GM08714 (cell line): Measurements from ENCODE around the gene LHCGR.

ENCODE experiments used
- H3K4me3 ChIP-seq: fragments of 200-500 bp; sonication (Bioruptor generic); 2 replicates; pipeline ENCODE4 v1.5.1; 2014; ENCODE audit warnings: mild to moderate bottlenecking, low read length, inconsistent platforms
- ZNF274 ChIP-seq: IDR thresholded peaks from 2 replicates; pipeline ENCODE4 v1.6.1; 2012; ENCODE audit warnings: mild to moderate bottlenecking, low read depth, low read length

The LHCGR gene

DNA sequence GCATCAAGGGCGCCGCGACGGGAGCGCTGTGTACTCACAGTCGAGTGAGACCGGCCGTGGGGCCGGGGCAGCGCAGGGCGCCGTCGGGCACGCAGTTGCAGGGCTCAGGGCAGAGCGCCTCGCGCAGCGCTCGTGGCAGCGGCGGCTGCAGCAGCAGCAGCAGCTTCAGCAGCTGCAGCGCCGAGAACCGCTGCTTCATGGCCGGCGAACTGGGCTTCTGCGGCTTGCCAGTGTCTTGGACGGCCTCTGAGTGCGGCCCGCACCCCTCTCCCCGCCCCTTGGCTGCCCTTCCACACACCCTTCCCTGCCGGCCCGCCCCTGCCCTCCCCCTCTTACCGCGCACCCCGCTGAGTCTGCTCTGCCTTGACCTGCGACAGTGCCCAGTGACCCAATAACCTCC is at the start of gene LHCGR:
Gene LHCGR (minus strand): TSS at position 252 of the 400 bp plus-strand sequence. CDS start 53 bp downstream, at position 199.
- no peak for TF ChIP-seq ZNF274
- H3K4me3 ChIP-seq: no peak within 1 kb of the TSS

DNA sequence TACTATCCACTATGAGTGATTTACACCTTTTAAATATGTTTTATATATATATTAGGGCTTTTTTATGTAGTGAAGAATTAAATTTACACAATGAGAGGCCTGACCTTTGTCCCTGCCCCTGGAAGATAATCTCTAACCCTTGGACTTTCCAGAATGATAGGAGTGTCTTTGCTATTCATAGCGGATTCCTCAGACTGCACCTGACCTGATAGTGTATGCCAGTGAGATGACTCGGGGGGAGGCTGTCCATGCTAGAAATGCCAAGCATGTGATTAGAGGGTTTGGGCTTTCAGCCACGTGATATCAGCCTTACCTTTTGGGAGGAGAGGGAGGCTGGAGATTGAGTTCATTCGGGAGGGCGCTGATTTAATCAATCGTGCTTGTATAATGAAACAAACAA is 44.1 kb upstream of the LHCGR start:
- no peak overlapping the region for H3K4me3 ChIP-seq
- no peak for TF ChIP-seq ZNF274

DNA sequence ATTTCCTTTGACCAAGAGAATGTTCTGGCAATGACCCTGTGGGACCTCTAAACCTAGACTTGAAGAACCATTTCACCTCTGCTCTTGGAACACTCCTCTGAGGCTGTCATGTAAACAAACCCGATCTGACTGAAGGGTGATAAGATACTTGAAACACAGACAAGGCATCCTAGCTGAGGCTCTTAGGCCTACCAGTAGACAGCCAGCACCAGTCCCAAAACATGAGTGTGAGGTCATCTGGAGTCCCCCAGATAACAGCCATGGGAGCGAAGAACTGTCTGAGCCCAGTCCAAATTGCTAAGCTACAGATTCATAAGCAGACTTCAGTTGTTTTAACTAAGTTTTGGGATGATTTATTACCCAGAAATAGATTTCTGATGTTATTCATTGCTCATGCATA is 39.5 kb upstream of the LHCGR start:
- no peak overlapping the region for H3K4me3 ChIP-seq
- TF ChIP-seq ZNF274: no peak

DNA sequence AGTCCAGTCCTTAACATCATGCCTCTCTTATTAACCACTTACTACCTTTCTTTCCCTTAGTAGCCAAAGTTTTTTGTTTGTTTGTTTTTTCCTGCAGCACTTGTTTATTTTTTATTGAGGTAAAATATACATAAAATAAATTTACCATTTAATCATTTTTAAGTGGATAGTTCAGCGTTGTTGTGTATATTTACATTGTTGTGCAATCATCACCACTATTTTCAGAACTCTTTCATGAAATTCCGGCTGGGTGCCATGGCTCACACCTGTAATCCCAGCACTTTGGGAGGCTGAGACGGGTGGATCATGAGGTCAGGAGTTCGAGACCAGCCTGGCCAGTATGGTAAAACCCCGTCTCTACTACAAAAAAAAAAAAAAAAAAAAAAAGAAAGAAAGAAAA is 38.1 kb upstream of the LHCGR start:
- TF ChIP-seq ZNF274: no peak
- no peak overlapping the region for H3K4me3 ChIP-seq

DNA sequence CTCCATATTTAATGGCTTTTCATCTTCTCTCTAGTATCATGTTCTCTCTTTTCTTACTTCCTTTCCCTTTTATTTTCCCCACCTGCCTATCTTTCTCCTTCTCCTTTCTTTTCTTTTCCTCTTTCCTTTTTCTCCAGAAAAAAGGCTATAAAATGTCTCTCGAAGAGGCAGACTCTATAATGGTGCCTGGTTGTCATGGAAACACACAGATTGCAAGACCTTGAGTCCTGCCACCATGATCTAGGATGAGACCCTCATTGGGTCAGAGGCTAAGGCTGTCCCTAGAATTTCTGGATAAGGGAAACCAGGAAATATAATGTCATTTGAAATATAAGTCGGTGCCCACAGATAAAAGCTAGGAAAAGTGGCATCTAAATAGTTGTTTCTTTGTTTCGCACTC is 36.5 kb upstream of the LHCGR start:
- TF ChIP-seq ZNF274: no peak

DNA sequence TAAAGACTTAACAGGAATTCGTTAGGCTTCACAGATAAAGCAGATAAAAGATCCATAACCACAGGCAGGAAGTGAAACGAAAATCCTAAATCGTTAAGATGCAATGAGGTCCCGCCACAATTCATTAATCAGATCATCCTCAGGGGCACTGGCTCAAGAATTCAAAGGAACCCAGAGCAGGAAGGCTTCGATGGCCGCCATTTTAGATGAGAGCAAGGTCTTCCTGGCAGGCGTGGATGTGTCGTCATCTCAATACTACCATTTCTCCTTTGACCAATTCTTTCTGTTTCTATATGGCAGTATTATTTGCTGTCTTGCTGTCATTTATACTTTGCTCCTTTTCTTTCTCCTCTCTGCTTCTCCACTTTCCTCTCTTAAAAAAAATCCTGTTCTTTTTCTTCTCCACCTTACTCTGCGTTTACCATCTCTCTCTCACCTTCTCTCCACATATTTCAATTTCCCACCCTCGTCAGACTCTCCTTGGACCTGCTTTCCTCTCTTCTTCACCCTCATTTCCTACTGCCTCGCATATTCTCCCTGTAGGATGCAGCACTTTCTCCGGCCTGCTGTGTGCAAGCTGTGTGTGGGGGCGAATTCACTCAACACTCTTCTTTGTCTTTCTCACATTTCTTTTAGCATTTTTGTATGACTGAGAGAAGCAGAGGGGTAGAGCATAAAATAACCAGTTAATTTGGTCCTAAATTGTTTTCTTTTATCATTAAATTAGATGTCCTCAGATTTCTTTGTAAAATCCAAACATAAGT is 35.1 kb upstream of the LHCGR start:
- no peak overlapping the region for H3K4me3 ChIP-seq
- TF ChIP-seq ZNF274: no peak

More for the DNA sequence above, 36.5 kb upstream of the LHCGR start:
- H3K4me3 ChIP-seq: no peak overlapping the region

DNA sequence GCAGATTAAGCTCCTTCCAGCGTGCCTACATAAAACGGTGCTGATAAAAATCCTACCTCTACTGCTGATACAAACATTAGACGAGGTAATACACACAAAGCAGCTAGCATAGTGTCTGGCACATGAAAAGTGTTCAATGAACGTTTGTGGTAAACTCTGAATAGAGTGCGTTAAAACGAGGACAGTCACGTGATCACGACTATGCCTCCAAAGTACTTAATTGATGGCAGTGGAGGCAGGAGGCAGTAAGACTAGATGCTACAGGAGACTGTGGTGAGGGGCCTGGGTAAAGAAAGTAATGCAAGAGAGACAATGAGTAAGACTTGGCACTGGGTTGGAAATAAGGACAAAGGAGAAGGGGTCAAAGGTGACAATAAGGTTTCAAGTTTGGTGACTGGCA is 32.1 kb upstream of the LHCGR start:
- no peak overlapping the region for H3K4me3 ChIP-seq
- no peak for TF ChIP-seq ZNF274

DNA sequence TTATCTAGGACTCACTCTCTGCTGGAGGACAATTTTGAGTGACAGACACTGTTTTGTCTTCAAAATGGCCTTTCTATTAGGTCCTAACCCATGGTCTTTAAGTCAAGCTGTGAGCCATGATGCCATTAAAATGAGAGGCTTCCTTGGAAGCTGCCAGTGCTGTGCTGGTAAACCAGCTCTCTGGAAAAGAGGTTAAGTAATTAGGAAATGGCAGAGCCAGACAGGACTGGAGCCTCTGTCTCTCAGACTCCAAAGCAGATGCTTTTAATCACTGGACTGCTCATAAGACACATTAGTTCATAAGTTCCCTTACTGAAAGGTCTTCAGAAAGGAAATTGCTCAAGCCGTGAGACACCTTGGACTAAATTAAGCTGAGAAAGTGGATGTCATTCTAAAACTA is 25.8 kb upstream of the LHCGR start:
- H3K4me3 ChIP-seq: no peak overlapping the region
- no peak for TF ChIP-seq ZNF274

DNA sequence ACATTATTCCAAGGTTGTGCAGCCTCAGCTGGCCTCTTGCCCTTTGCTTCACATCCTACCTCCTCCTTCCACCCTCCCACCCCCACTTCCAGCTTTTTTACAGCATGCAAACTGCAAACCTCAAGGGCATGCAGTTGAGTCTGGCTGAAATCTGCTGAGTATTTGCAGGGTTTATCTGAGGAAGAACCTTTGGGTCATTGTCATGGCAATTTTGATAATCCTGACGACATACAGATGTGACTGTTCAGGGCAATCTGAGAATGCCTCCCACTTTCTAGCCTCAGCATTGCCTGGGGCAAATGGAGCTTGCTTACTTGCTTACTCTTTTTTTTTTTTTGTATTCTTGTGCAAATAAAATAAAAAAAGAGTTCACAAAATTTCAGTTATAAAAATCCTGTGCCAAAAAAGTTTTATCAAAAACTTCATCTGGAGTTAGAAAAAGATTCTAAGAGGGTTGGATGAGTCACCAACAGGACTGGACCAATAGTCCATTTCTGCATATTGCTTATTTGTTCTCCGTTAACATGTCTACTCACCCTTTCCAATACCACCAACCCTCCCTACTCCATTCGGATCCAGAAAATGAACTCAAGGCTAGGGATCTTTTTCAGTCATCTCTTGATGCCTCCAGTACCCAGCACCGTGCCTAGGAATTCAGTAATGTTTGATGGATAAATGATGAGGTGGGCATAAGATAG is 23.6 kb upstream of the LHCGR start:
- no peak overlapping the region for H3K4me3 ChIP-seq
- no peak for TF ChIP-seq ZNF274

DNA sequence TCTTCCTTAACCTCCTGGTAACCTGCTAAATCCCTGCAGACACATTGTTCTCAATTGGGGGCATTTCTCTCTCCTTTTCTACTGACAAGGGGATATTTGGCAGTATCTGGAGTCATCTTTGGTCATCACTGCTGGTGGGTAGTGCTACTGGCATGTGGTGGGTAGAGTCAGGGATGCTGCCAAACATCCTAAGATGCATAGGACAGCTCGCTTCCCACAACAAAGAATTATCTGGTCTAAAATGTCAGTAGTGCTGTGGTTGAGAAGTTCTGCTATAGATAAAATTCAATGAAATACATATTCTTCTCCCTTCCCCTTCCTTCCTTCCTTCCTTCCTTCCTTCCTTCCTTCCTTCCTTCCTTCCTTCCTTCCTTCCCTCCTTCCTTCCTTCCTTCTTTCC is 18.7 kb upstream of the LHCGR start:
- no peak overlapping the region for H3K4me3 ChIP-seq
- no peak for TF ChIP-seq ZNF274

DNA sequence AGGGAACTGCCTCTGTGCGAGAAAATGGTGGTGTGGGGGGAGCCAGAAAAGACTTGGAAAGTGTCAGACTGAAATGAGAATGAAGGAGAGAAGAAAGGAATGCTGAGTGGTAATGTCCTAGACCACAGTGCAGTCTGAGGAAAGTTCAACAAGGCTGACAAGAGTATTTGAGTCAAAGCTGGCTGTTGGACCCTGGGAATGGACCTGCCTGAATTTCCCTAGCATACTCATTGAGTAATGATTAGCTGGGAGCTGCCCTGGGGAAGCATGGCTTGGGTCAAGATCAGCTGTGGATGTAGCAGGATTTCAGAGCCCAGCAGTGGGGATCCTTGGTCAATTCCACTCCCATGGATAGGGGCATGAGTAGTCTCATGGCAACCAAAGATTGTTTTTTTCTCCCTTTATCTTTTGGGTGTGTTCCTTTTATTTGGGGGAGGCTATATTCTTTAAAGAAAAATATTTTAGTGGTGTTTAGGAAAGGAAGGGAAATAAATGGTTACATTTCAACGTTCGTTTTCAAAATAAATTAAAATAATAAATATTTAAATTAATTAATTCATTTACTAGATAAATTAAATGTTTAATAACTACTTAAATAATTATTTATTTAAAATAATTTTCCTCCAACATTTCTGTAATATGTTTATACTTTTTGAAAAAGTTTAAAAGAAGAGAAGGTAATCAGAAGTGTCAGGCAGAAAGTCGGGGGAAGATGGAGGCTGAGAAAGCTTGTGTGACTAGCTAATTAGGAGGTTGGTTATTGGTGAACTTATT is 15.9 kb upstream of the LHCGR start:
- H3K4me3 ChIP-seq: no peak overlapping the region
- no peak for TF ChIP-seq ZNF274

DNA sequence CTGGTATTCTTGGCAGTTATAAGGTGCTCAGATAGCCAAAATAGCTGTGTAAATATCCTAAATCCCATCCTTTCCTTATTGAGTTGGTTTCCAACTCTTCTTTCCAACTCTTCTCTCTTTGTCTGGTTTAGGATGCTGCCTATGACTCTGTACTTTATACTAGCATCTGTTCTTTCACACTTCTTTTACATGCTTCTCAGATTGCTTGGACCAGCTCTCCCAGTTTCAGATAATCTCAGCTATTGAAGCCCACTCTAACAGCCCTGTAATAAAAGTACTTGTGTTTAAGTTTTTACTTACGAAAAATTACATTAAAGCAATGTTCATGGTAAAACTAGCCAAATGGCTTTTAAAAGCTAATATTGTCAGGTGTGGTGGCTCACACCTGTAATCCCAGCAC is 14.7 kb upstream of the LHCGR start:
- no peak overlapping the region for H3K4me3 ChIP-seq
- no peak for TF ChIP-seq ZNF274

DNA sequence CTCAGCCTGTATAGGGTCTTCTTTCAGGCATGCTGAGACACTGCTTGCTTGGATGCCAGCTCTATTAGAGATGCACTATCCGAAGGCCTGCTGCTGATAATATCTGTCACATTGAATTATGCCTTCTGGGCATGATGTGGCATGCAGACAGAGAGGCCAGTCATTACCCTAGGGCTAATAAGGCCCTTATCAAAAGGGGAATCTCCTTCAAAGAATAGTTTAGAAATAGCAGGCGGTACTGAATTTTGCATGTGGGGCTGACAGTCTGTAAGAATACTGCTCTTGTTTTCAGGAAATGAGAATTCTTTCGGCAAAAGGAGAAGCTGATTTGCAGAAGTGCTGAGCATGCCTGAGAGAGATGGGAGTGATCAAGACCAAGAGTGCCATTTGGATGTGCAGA is 13.1 kb upstream of the LHCGR start:
- TF ChIP-seq ZNF274: no peak
- no peak overlapping the region for H3K4me3 ChIP-seq

DNA sequence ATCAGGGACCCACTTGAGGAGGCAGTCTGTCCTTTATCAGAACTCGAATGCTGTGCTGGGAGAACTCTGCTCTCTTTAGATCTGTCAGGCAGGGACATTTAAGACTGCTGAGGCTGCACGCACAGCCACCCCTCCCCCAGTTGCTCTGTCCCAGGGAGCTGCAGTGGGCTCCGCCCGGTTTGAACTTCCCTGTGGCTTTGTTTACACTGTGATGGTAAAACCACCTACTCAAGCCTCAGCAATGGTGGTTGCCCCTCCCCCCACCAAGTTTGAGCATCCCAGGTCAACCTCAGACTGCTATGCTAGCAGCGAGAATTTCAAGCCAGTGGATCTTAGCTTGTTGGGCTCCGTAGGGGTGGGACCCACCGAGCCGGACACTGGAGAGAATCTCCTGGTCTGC is 11.8 kb upstream of the LHCGR start:
- no peak for TF ChIP-seq ZNF274
- H3K4me3 ChIP-seq: no peak overlapping the region

DNA sequence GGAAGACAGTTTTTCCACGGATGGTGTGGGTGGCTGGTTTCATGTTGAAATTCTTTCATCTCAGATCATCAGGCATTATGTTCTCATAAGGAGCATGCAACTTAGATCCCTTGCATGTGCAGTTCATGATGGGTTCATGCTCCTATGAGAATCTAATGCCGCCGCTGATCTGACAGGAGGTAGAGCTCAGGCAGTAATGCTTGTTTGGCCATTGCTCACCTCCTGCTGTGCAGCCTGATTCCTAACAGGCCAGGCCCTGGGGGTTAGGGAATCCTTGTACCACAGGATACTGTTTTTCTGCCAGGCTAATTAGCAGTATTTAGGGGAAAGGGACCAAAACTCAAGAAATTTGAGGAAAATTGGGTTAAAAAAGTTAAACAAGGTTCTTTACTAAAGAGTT is 5.3 kb upstream of the LHCGR start:
- H3K4me3 ChIP-seq: no peak overlapping the region
- no peak for TF ChIP-seq ZNF274
